Mammary epithelial cell (primary cell): ENCODE data around the gene BTRC.

Experiments
- EZH2 ChIP-seq: IDR thresholded peaks from 2 replicates; pipeline ENCODE4 v1.6.1; 2012; ENCODE audit warnings: low read length, inconsistent platforms, borderline replicate concordance
- TF ChIP-seq, protein P1 (sequence below), 2 donors: IDR thresholded peaks in 1 of 2; conservative IDR thresholded peaks in 1 of 2; 2 replicates each; pipeline ENCODE4 v1.5.1; 2011 to 2012; ENCODE audit warnings: inconsistent platforms in 2 of 2, low read length in 2 of 2, mild to moderate bottlenecking in 2 of 2, control low read depth in 1 of 2, low read depth in 1 of 2; ENCODE audit not compliant: insufficient read depth in 1 of 2; ENCODE audit errors: extremely low read depth in 1 of 2

DNA sequence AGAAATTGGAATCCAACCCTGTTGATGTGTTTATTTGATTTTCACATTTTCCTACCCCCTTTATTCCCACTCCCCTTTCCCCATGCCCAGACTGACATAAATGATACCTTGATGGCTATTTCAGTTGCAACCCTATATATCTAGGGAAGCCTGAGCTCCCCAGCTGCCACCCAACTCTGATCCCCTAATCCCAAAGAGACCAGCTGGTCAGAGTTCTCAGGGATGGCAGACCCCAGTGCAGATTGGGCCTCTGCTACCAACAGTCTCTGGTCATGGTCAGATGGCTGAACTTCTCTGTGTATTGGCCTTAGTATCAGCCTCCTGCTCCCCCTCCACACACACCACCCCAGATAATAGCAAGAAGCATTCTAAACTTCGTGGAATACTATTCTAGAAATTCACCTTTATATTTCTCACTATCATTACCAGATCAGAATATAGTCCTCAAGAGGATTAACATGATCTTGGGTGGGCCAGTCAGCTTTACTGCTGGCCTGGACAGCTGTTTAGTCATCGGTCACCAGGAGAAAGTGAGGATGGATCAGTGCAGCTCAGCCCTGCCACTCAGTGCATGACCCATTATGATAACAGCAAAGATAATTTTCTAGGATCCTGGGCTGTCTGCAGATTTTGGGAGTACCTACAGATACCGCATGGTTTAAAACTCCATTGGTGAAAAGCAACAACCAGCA, 24.5 kb upstream of the BTRC start:
- TF ChIP-seq, protein P1, sequence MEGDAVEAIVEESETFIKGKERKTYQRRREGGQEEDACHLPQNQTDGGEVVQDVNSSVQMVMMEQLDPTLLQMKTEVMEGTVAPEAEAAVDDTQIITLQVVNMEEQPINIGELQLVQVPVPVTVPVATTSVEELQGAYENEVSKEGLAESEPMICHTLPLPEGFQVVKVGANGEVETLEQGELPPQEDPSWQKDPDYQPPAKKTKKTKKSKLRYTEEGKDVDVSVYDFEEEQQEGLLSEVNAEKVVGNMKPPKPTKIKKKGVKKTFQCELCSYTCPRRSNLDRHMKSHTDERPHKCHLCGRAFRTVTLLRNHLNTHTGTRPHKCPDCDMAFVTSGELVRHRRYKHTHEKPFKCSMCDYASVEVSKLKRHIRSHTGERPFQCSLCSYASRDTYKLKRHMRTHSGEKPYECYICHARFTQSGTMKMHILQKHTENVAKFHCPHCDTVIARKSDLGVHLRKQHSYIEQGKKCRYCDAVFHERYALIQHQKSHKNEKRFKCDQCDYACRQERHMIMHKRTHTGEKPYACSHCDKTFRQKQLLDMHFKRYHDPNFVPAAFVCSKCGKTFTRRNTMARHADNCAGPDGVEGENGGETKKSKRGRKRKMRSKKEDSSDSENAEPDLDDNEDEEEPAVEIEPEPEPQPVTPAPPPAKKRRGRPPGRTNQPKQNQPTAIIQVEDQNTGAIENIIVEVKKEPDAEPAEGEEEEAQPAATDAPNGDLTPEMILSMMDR (conservative IDR thresholded peaks at IDR 0.05 in 1 of 2, IDR thresholded peaks at IDR 0.05 in 1 of 2; ENCODE audit: extremely low read depth in 1 of 2, insufficient read depth in 1 of 2, low read depth in 1 of 2, low read length in 2 of 2) = no peak
- no peak for TF ChIP-seq EZH2
